Activated T-helper 2 cell treated with anti-CD3 and anti-CD28 coated beads, Interferon-gamma antibody, Interleukin-2, Interleukin-4, amounts not matched to agents 10 μg/mL and 5 μg/mL and 100 μg/mL, durations not matched to agents 14 hours and 24 hours and 36 hours (primary cell): ENCODE results near the gene RSAD1. TPM values are rescaled to one million over a fixed set of nuclear protein-coding genes. Genes with fewer than 3 reads are reported as not detected.
"Not testable (repeated sequence)": the region's sequence is repeated elsewhere in the genome, so short reads cannot be mapped to it uniquely, and the experiment has no call there.

Experiments used
- DNase-seq: peaks from one replicate; pipeline ENCODE4 v3.0.0; 2021; ENCODE audit warnings: low spot score
- H3K27ac Mint-ChIP-seq: one replicate; pipeline ENCODE4 v1.8.0; 2021; ENCODE audit warnings: mixed read lengths
- H3K27me3 Mint-ChIP-seq: one replicate; pipeline ENCODE4 v1.8.0; 2021; ENCODE audit warnings: low read depth, mixed read lengths
- H3K36me3 Mint-ChIP-seq: one replicate; pipeline ENCODE4 v1.8.0; 2021; ENCODE audit warnings: low read depth, mixed read lengths
- H3K4me1 Mint-ChIP-seq: one replicate; pipeline ENCODE4 v1.8.0; 2021; ENCODE audit warnings: low read depth, mixed read lengths
- H3K4me3 Mint-ChIP-seq: one replicate; pipeline ENCODE4 v1.8.0; 2021; ENCODE audit warnings: low read depth, mild to moderate bottlenecking, moderate library complexity, mixed read lengths
- H3K9me3 Mint-ChIP-seq: one replicate; pipeline ENCODE4 v1.8.0; 2021; ENCODE audit warnings: mixed read lengths
- intact Hi-C: fragments of 100-400 bp; cut with micrococcal nuclease; formaldehyde crosslinking; loops from one replicate; pipeline ENCODE4 v1.15.1; 2023
- total RNA-seq: library from RNA; stranded (reverse); gene quantifications from 2 replicates; pipeline ENCODE4 v1.2.3, GENCODE V29; 2022

Gene RSAD1
- total RNA-seq, 1 donor from 2014 or later: 56.8 TPM

GRCh38 chr17:50470426-50470825, 8.2 kb upstream of the RSAD1 start:
- no peaks in the 10 kb centered on the region for H3K9me3 Mint-ChIP-seq
- no peak for DNase-seq
- intact Hi-C loops: loop anchor here (10.0 kb wide), 1 partner anchor 266 kb away; the partner anchor contains the start of gene COL1A1
- H3K36me3 Mint-ChIP-seq: no peaks in the 10 kb centered on the region
- H3K4me1 Mint-ChIP-seq: no peaks in the 10 kb centered on the region
- H3K27ac Mint-ChIP-seq: no peak overlapping the region
- H3K27me3 Mint-ChIP-seq: peaks cover 23% of the 10 kb centered on the region
- no peak overlapping the region for H3K4me3 Mint-ChIP-seq

DNA sequence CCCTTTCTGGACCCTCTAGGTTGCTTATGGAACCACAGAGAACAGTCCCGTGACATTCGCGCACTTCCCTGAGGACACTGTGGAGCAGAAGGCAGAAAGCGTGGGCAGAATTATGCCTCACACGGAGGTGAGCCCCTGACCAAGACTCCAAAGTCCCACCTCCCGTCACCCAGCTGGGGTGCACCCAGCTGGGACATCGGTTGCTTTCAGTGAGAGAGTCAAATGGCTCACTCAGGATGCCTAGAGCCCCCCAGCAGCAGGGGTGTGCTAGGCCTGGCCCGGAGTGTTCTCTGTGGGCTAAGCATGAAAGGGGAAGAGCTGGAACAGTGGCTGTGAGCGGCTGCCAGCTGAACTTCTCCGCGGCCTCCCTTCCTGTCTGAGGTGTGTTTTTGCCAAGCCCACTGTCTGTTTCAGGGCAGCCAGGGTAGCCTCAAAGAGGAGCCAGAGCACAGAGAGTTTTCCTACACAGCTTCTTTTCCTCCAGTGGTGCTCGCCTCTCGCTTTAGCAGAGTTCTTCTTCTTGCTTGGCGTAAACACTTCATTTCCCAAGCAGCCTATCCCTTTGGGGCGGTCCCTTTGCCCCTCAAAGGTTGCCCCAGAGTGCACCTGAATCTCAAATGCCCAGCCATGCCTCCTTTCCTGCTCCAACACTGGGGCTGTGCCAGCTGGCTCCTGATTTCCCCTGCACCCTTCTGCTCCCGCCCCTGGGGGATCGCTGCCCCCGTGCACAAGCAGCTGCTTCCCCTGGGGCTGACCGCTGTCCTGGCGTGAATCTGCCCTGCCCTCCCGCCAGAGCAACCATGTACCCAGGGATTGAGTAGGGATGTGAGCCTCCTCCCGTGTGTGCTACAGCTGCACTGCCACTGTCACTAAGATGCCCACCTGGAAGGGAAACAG, 7.4 kb upstream of the RSAD1 start:
- intact Hi-C loops: loop anchor here (10.0 kb wide), 1 partner anchor 266 kb away; the partner anchor contains the start of gene COL1A1

DNA sequence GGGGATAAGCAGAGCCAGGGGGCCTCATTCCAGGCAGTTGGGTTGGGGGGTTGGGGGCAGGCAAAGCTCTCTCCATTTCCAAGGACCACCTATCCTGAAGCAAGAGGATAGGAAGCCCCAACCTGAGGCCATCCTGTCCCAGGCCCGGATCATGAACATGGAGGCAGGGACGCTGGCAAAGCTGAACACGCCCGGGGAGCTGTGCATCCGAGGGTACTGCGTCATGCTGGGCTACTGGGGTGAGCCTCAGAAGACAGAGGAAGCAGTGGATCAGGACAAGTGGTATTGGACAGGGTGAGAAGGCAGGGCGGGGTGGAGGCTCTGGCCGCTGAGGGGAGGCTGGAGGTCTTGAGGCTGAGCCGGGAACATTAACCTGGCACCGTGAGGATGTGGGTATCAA, 6.4 kb upstream of the RSAD1 start:
- H3K4me1 Mint-ChIP-seq: no peaks in the 10 kb centered on the region
- H3K4me3 Mint-ChIP-seq: no peak overlapping the region
- intact Hi-C loops: loop anchor here (10.0 kb wide), 1 partner anchor 267 kb away; the partner anchor contains the start of gene COL1A1
- DNase-seq: no peak
- H3K36me3 Mint-ChIP-seq: no peaks in the 10 kb centered on the region
- no peaks in the 10 kb centered on the region for H3K9me3 Mint-ChIP-seq
- peaks cover 22% of the 10 kb centered on the region for H3K27me3 Mint-ChIP-seq
- no peak overlapping the region for H3K27ac Mint-ChIP-seq

More for the DNA sequence above, 7.4 kb upstream of the RSAD1 start:
- no peaks in the 10 kb centered on the region for H3K36me3 Mint-ChIP-seq
- H3K27me3 Mint-ChIP-seq: peaks cover 24% of the 10 kb centered on the region
- no peaks in the 10 kb centered on the region for H3K4me1 Mint-ChIP-seq
- H3K4me3 Mint-ChIP-seq: no peak overlapping the region
- no peaks in the 10 kb centered on the region for H3K9me3 Mint-ChIP-seq
- no peak for DNase-seq
- H3K27ac Mint-ChIP-seq: no peak overlapping the region

DNA sequence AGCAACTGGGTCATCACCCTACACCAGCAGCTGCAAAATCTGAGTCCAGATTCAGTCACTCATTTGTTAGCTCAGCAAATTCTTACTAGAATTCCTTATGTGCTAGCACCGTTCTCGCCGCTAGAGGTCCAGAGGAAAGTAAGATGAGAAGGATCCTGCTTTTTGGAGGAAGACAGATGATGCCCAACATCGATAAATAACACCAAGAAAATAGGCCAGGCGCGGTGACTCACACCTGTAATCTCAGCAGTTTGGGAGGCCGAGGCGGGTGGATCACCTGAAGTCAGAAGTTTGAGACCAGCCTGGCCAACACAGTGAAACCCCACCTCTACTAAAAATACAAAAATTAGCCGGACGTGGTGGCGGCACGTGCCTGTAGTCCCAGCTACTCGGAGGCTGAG, 5.9 kb upstream of the RSAD1 start:
- not testable (repeated sequence) for H3K9me3 Mint-ChIP-seq, H3K36me3 Mint-ChIP-seq, H3K27ac Mint-ChIP-seq, H3K4me3 Mint-ChIP-seq, DNase-seq, H3K4me1 Mint-ChIP-seq
- H3K27me3 Mint-ChIP-seq: peaks cover 18% of the 10 kb centered on the region
- intact Hi-C loops: loop anchor here (10.0 kb wide), 1 partner anchor 268 kb away; the partner anchor contains the start of gene COL1A1

GRCh38 chr17:50473901-50474300, 4.8 kb upstream of the RSAD1 start:
- H3K4me1 Mint-ChIP-seq: peaks cover 6% of the 10 kb centered on the region
- DNase-seq: no peak
- H3K27ac Mint-ChIP-seq: no peak overlapping the region
- H3K4me3 Mint-ChIP-seq: no peak overlapping the region
- no peaks in the 10 kb centered on the region for H3K36me3 Mint-ChIP-seq
- intact Hi-C loops: loop anchor here (10.0 kb wide), 1 partner anchor 269 kb away; the partner anchor contains the start of gene COL1A1
- H3K27me3 Mint-ChIP-seq: peaks cover 11% of the 10 kb centered on the region
- H3K9me3 Mint-ChIP-seq: no peaks in the 10 kb centered on the region

DNA sequence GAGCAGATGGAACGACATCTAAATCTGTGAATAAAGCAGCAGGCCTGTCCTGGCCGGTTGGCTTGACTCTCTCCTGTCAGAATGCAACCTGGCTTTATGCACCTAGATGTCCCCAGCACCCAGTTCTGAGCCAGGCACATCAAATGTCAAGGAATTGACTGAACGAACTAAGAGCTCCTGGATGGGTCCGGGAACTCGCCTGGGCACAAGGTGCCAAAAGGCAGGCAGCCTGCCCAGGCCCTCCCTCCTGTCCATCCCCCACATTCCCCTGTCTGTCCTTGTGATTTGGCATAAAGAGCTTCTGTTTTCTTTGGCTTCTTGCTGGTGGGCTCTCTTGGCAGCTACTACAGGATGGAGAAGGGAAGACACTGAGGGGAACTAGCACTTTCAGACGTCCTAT, 4.1 kb upstream of the RSAD1 start:
- H3K9me3 Mint-ChIP-seq: no peaks in the 10 kb centered on the region
- peaks cover 10% of the 10 kb centered on the region for H3K27me3 Mint-ChIP-seq
- H3K27ac Mint-ChIP-seq: no peak overlapping the region
- peaks cover 7% of the 10 kb centered on the region for H3K4me1 Mint-ChIP-seq
- H3K36me3 Mint-ChIP-seq: peaks cover 2% of the 10 kb centered on the region
- no peak for DNase-seq
- intact Hi-C loops: loop anchor here (10.0 kb wide), 1 partner anchor 270 kb away; the partner anchor contains the start of gene COL1A1
- H3K4me3 Mint-ChIP-seq: no peak overlapping the region

GRCh38 chr17:50475362-50475761, 3.3 kb upstream of the RSAD1 start:
- Mint-ChIP-seq H3K27me3 (peaks cover 8% of the 10 kb centered on the region), H3K27ac (no peak overlapping the region), H3K4me3 (no peak overlapping the region), H3K4me1 (peaks cover 14% of the 10 kb centered on the region), H3K9me3 (no peaks in the 10 kb centered on the region), H3K36me3 (peaks cover 4% of the 10 kb centered on the region)
- no peak for DNase-seq
- intact Hi-C loops: loop anchor here (10.0 kb wide), 1 partner anchor 271 kb away; the partner anchor contains the start of gene COL1A1

GRCh38 chr17:50475775-50476544, 2.7 kb upstream of the RSAD1 start:
- not testable (repeated sequence) for H3K27ac Mint-ChIP-seq, H3K36me3 Mint-ChIP-seq, DNase-seq, H3K4me3 Mint-ChIP-seq, H3K9me3 Mint-ChIP-seq, H3K27me3 Mint-ChIP-seq
- peaks cover 14% of the 10 kb centered on the region for H3K4me1 Mint-ChIP-seq
- intact Hi-C loops: loop anchor here (10.0 kb wide), 1 partner anchor 271 kb away; the partner anchor contains the start of gene COL1A1

- no peak overlapping the region for H3K4me3 Mint-ChIP-seq
- intact Hi-C loops: loop anchor here (10.0 kb wide), 1 partner anchor 272 kb away; the partner anchor contains the start of gene COL1A1
- peaks cover 4% of the 10 kb centered on the region for H3K27me3 Mint-ChIP-seq
- no peak overlapping the region for H3K27ac Mint-ChIP-seq
- no peak for DNase-seq
- peaks cover 4% of the 10 kb centered on the region for H3K36me3 Mint-ChIP-seq
- H3K4me1 Mint-ChIP-seq: peaks cover 14% of the 10 kb centered on the region
- H3K9me3 Mint-ChIP-seq: no peaks in the 10 kb centered on the region
Measured at GRCh38 chr17:50476545-50477315, 1.9 kb upstream of the RSAD1 start.

DNA sequence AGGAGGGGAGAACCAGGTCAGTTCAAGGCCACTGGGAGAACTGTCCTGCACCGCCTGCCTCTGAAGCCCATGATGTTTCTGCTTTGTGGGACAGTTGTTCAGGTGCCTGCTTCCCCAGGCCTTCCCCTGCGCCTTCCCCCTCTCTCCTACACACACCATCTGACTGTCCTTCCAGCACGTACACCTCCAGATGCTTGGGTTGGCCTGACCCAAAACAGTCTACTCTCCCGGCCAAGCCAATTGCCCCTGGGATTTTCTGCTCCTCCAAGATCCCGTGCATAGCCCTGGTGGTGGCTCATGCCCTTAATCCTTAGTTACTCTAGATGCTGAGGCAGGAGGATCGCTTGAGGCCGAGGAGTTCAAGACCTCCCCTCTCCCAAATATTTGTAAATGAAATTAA, 684 bp upstream of the RSAD1 start:
- H3K27me3 Mint-ChIP-seq: peaks cover 4% of the 10 kb centered on the region
- DNase-seq: no peak
- intact Hi-C loops: loop anchor here (1.0 to 10.0 kb wide), 3 partner anchors 31 to 273 kb away; partner anchors contain the start of genes COL1A1, MYCBPAP and SPATA20
- H3K36me3 Mint-ChIP-seq: peaks cover 12% of the 10 kb centered on the region
- H3K4me3 Mint-ChIP-seq: peak overlapping the region; percentile 74
- H3K9me3 Mint-ChIP-seq: no peaks in the 10 kb centered on the region
- peak overlapping the region; percentile 79 for H3K27ac Mint-ChIP-seq
- peaks cover 18% of the 10 kb centered on the region for H3K4me1 Mint-ChIP-seq

DNA sequence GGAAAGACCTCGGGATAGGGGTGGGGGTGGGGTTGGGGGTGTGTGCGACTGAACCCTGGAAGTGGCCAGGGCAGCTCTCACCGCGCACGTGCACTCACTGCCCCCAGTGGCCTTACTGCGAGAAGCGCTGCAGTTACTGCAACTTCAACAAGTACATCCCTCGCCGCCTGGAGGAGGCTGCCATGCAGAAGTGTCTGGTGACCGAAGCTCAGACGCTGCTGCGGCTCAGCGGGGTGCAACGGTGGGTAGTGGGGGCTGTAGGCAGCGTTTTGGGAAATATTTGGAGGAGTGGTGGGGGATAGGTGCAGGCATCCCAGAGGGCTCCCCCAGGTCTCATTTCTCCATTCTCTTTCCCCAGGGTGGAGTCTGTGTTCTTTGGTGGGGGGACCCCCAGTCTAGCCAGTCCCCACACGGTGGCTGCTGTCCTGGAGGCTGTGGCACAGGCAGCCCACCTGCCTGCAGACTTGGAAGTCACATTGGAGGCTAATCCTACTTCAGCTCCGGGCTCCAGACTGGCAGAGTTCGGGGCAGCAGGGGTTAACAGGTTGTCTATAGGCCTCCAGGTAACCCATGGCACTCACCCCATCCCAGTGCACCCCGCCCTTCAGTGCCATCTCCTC, 972 bp downstream of the RSAD1 start:
- H3K4me1 Mint-ChIP-seq: peaks cover 18% of the 10 kb centered on the region
- H3K4me3 Mint-ChIP-seq: peak overlapping the region; percentile 84
- H3K27ac Mint-ChIP-seq: peak overlapping the region; percentile 69
- peaks cover 4% of the 10 kb centered on the region for H3K27me3 Mint-ChIP-seq
- intact Hi-C loops: loop anchor here (2.0 to 10.0 kb wide), 4 partner anchors 29 to 275 kb away; partner anchors contain the start of genes ANKRD40, COL1A1 and MYCBPAP
- peaks cover 25% of the 10 kb centered on the region for H3K36me3 Mint-ChIP-seq
- H3K9me3 Mint-ChIP-seq: no peaks in the 10 kb centered on the region
- peak; percentile 60 for DNase-seq
